Right renal pelvis (tissue), 4 donors: Measurements from ENCODE around the gene MRAS. TPM values are rescaled to one million over a fixed set of nuclear protein-coding genes. Genes with fewer than 3 reads are reported as not detected.

Source experiments
- DNase-seq, 4 donors: peaks; one replicate each; pipeline ENCODE4 v3.0.0-alpha.2; 2013; ENCODE audit warnings: low read depth in 4 of 4, low spot score in 3 of 4, missing footprints in 1 of 4
- polyA plus RNA-seq, 4 donors: library from polyadenylated mRNA; unstranded; fragments of 120-200 nt; gene quantifications; one replicate each; pipeline ENCODE4 v1.2.1, GENCODE V29; 2013; ENCODE audit not compliant: insufficient read length in 4 of 4

Gene MRAS
- polyA plus RNA-seq, 4 donors = 30.7 to 32.1 (median 31.5) TPM

DNA sequence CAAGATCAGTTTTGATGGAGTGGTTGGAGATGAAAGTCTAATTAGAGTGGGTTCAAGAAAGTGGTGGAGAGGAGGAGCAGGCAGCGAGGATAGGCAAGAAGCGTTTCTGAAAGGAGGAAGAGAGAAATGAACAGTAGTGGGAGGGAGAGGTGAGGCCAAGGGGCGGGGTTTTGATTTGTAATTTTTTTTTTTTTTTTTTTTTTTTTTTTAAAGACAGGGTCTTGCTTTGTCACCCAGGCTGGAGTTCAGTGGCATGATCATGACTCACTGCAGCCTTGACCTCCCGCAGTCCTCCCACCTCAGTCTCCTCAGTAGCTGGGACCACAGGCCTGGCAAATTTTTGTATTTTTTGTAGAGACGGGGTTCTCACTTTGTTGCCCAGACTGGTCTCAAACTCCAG lies 36.6 kb downstream of the MRAS start:
- DNase-seq = no peak

DNA sequence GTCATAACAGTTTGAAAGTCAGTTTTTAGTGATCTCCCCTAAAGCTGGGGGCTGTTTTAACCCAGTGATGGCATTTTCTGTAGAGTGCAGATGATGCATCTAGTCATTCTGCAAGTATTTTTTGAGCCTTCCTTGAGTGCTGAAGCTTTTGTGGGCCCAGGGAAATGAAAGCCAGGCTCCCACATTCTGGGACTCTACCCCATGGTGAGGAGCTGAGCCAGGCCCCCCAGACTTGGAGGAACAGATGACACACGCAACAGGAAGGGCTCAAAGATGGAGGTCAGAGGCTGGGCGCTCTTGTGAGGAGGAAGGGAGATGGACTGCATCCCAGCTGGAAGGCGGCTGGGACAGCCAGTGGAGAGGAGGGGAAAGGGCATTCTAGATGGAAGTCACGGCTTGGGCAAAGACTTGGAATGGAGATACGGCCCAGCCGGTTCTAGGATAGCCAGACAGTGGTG lies 40.8 kb downstream of the MRAS start:
- no peak for DNase-seq

DNA sequence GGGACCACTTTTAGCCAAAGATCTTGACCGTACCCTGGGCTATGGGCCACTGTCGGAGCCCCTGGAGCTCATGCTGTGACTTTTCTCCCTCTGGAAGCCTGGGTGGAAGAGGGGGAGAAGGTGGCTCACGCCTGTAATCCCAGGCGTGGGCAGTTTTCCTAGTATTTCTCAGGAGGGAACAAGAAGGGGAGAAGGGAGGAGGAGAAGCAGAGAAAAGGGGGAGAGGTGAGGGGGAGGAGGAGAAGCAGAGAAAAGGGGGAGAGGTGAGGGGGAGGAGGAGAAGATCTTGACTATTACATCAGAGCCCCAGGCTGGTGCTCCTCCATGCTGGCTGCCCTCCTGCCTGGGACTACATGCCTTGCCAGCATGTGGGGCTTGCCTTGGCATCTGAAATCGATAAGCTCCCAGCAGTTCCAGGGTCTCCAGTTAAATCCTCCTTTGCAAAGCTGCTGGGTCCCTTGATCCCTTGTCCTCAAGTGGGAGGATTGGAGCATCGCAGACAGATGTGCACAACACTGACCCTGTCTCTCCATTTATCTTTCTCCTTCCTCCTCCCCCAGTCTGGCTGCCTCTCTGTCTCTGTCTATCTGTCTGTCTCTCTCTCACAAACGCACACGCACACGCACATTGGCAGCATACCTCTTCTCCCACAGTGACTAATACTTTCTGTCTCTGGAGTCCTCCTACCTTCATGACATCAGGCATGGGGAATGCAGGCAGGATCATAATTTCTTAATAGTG lies 41.6 kb downstream of the MRAS start:
- DNase-seq = no peak

DNA sequence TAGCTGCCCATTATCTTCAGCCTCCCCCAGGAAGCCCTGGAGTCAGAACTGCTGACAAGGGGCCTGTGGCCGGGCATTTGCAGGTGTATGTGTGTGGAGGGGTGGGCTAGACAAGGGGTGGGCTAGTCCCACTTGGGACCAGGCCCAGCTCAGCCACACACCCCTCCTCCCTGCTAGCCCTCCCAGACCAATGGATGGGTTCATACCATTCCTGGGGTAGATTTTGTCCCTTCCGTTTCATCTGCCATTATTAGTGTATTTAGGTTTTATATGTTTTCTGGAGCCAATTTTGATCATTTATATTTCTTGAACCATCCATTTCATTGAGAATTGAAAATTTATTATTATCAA lies 42.2 kb downstream of the MRAS start:
- DNase-seq = no peak

DNA sequence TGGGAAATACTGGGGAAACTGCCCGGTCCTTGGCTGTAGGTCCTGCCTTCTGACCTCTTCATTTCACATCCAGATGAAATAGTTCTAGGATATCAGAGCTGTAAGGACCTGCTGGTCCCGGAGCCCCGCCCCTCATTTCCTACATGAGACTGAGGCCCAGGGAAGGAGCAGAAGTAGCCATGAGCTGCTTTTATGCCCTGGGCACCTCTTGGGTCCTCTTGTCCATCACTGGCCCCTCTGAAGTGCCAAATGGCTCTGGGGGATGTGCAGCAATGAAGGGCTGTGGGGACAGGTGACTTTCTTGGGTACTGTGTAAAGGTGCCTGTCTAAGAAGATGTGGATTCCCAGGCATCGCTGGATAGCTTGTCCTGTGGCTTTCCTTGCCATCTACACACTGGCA lies 45.8 kb downstream of the MRAS start:
- no peak for DNase-seq

DNA sequence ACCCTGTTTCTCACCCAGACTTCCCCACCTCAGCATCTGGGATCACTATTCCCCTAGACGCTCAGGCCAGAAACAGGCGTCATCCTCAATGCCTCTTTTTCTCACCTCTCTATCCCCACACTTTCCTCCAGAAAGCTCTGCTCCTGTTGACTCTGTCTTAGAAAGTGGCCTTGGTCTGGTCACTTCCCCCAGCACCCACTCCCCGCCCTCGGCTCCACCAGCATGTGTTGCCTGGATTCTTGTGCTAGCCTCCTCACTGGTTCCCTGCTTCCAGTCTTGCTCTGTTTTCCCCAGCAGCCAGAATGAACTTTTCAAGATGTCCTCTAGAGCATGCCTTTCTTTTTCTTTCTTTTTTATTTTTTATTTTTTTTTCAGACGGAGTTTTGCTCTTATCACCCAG lies 46.3 kb downstream of the MRAS start:
- DNase-seq = no peak

DNA sequence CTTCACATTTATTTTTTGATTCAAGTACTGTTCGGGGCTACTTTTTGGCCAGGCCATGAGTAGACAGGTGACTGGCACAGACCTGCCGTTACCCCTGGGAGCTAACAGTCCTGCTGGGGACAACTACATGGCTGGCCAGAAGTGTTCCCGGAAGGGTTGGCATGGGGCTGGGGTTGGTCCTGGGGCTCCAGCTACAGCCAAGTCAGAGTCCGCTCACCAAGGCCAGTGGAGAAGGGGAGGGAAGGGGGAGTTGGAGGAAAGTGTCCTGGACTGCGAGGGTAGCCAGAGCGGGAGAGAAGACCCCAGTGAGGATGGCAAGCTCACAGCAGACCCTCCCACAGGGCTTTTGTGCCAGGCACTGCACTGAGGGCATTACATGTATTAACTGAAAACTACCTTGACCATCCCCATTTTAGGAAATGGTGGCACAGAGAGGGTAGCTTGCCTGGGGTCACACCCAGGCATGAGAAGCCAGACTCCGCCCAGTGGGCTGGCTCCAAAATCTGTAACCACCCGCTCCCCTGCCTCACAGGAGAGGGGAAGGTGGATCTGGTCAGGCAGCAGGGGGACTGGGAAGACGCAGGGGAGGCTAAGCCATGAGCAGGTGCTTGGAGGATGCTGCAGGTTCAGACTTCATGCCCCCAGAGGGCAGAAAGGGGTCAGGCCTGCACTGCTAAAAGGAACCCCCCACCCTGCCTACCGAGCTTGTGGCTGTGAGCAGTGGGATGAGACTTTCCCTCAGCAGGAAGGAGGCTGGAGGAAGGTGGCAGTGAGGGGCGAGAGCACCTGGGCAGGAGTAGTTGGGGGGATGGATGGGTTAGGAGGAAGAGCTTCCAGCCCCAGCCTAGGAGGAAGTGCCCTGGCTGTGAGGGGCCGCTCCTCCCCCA lies 47.7 kb downstream of the MRAS start:
- no peak for DNase-seq

DNA sequence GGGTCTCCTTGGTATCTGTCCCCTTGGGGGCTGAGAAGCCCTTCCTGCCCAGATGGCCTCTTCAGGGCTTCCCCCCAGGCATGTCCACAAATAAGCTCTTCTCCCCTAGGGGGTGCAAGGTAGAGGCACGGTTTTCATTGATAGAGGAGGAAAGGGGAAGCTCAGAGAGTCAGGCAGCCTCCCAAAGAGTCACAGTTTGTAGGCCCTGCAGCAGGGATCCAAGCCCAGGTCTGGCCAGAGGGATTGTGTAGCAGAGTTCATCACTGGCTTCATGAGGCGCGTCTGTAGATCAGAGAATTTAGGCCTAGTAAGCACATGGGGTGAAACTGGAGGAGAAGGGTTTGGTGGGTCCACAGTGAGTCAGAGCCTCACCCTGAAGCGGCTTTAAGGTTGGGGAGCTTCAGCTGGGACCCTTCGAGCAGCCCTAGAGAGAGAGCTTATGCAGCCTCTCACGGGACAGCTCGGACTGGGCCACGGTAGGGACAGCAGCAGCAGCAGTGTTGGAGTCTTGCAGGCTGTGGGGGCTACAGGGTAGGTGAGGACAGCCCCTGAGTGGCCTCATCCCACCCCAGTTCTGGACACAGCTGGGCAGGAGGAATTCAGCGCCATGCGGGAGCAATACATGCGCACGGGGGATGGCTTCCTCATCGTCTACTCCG lies 48.5 kb downstream of the MRAS start:
- DNase-seq = no peak

DNA sequence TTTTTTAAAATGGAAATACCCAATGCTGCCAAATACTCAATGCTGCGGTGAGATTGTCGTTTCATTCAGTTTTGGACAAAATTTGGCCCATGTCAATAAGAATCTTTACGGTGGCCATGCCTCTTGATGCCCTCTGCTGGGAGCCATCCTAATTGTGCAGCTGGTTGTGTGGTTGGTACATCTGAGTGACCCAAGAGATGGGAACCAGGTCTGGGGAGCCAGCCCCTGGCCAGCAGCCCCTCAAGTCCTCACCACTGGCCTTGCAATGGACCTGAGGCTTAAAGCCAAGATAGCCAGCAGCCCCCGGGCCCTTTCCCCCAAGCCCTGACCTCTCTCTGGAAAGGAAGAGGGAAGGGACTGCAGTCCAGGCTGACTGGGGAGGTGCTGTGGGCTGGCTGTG lies 49.6 kb downstream of the MRAS start:
- no peak for DNase-seq

DNA sequence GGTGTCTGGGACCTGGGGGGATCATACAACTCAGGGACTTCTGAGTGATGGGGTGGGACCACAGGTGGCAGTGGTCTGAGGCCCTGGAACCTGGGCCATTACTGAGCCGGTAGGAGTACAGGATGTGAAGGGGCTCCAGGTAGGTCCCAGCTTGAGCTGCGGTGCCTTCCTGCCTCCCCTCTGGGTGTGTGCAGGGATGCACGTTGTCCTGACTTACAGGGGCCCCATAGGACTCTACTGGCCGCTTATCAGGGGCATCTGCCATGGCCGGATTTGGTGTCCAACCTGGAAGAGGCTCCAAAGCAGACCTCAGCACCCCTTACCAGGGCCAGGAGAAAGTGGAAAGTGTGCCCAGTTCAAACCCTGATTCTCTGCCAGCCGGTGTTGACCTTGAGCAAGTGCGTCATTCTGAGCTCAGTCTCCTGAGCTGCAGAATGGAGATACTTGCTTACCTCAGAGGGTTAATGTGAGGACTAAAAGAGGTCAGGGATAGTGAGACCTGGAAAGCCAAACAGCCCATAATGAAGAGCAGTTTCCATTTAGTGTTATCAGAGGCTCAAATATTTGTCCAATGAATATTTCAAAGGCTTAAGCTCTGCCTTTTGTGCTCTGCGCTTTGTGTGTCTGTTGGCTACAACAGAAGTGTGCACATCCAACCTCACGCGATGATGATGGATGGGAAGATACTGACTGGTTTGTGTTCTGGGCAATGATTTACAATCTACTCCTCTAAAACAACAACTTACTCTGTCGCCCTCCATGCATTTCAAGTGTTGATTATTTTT lies 50.6 kb downstream of the MRAS start:
- DNase-seq = no peak

DNA sequence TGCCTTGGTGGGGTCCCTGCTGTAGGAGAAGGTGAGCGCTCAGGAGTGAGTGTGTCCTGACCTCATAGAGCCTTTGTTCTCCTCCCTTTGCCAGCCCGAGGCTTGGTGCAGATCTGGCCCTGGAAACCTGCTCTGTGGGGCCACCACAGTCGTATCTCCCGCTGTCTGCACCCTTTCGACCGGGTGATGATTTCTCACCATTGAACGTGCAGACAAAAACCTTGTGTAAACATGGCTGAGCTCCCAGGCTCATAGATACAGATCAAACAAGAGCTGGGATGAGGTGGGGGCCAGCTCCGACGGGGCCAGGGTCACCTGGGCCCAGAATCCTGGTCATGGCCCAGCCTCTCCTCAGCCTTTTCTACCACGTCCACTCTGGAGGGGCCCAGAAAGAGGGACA lies 51.4 kb downstream of the MRAS start:
- DNase-seq = no peak

DNA sequence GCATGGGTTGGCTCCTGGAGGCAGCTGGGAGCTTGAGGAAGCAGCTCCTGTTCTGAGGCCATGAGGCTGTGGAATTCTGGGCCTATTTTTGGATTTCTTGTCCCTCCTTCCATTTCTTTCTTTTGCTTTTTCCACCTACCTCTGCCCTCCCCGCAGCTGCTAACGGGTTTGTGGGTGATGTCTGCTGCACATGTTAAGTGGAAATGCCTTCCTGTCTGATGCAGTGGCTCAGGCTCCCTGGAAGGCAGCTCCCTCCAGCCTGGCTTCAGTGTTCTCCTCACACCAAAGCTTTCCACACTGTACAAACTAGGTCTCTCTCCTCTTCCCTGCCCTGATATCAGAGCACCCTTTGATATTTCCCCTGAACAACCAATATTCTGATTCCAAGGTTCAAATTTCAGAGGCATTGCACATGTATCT lies 52.3 kb downstream of the MRAS start:
- DNase-seq = no peak

DNA sequence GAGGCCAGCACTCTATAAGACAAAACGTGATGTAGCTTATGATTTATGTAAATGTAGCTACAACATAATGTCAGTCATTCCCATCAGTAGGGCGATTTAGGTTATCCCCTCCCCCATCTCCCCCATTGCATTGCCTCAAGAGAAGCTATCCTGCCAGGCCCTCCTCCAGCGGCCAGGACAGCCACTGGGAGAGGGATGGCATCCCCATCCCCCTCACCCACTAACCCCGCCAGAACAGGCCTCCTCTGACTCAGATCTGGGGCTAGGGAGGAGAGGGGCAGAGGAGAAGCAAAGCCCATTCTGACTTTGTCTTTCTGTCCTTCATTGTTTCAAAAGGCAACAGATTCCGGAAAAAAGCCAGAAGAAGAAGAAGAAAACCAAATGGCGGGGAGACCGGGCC lies 53.5 kb downstream of the MRAS start:
- no peak for DNase-seq

DNA sequence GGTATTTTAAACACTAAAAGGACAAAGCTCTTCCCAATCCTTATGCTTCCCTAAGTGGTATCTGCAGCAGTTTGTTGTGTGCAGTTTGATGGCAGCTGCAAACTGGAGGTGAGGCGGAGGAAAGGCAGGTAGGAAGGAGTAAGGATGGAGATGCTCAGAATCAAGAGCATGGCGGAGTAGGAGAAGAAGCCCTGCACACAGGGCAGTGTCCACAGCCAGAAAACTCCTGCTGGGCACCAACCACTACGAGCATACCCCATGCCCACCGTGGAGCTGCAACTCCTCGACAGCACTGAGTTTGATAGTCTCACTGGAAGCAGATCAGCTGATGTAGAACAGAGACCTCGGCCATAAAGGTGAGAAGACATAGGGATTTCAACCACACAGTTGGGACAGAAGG lies 55.7 kb downstream of the MRAS start:
- DNase-seq = no peak

DNA sequence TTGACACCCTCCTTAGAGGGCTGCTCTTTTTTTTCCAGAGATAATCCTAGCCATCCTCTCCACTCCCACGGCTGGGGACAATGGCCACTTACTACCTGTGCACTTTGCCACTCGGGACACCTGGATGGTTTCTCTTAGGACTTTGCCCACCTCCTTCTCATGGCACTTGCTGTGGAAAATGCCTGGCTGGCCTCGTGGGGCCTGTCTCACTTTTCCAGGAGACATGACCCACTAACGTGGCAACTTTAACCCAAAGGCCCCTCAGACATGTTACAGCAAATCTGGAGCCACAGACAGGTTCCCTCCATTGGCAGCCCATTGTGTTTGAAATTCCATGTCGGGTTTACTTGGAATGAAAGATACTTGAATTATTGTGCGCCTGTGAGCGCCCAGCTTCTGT lies 56.6 kb downstream of the MRAS start:
- DNase-seq = no peak

DNA sequence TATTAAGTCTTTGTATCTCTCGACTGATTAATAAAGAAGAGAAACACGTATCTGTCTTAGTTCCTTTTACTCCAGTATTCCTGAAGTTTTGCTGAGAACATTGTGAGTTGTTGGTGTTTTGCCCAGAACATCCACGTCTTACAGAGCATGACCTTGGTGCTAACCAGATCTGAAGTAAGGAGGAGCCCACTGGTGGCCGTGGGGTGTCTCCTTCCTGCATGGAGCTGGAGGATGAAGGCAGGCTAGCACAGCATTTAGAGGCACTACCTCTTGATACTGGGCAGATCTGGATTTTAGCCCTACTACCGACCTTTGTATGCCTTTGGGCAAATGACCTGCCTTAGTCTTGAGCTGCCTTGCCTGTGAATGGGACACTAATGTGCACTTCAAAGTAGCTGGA lies 57.1 kb downstream of the MRAS start:
- no peak for DNase-seq

DNA sequence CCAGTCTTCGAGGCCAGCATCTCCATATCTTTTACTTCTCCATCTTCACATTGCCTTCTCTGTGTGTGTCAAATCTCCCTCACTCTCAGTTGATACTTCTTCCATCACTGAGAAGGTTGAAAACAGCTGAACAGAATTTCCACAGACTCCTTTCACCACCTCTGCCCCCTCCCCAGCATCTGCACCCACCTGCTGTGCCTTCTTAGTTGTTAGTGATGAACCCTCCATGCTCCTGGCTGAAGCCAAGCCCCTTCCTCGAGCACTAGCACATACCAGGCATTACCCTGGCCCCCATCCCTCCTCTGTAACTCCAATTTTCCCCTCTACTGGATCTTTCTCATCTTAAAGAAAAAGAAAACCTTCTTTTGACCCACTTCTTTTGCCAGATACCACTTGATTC lies 58.2 kb downstream of the MRAS start:
- no peak for DNase-seq

DNA sequence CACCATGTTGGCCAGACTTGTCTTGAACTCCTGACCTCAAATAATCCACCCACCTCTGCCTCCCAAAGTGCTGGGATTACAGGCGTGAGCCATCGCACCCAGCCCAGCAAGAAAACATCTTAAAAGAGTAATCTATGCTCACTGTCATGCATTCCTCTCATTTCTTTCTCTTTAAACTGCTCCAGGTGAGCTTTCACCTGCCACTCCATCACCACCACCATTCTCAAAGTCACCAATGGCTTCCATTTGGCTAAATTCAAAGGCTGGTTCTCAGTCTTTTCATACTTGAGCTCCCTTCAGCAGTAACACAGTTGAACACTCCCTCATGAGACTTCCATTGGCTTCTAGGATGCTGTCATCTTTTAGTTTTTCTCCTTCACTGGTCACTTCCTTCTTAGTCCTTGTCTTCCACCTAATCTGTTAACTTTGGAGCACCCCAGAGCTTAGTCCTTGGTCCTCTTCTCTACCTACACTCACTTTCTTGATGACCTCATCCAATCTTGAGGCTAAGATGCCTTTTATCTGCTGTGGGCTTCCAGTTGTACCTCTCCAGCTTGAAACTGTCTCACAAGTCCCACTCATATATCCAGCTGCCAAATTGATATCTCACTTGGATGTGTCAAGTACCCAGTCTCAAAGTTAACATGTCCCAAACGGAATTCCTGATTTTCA lies 59.0 kb downstream of the MRAS start:
- DNase-seq = no peak

DNA sequence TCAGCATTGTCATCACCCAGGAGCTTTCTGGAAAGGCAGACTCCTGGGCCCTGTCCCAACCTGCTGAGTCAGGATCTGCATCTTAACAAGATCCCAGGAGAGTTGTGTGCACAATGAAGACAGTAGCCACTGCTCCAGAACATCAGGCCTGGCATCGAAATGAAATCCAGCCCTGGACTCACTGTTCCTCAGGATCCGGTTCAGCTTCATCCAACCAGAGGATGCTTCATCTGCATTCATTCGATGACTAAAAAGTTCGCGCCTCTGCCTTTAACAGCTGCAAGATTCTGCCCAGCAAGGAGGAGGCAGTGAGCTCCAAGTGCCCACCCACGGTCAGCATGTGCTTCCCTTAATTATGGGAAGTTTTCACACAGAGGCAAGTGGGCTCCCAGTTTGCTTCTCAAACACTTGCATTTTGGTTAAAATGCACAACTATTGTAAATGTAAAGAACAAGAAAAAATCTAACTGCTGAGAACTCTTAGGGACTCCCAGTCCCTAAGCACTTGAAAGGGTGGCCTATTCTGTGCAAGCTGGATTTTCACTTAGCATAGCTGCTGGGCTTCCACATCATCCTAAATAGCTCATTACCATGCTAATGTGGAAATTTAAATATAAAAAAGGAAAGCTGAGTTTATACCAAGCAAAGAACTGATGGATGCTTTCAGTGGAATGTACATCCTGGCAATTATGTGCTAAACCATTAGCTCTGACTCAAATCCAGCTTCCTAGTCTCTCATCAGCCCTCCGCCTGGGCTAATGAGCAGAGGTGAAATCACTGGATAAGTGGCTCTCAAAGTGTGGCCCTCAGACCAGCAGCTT lies 60.6 kb downstream of the MRAS start:
- DNase-seq = no peak
